Muscle of back (tissue), 11 donors: ENCODE data around the gene TNS4. TPM values are rescaled to one million over a fixed set of nuclear protein-coding genes. Genes with fewer than 3 reads are reported as not detected.

Experiments used
- DNase-seq, 3 donors: peaks; one replicate each; pipeline versions ENCODE4 v3.0.0 to v3.0.0-alpha.2; 2013
- polyA plus RNA-seq, 10 donors: library from polyadenylated mRNA; unstranded; fragments of 120-200 nt; gene quantifications; one replicate each; pipeline ENCODE4 v1.2.1, GENCODE V29; 2013; ENCODE audit not compliant: insufficient read length in 10 of 10

TNS4 gene
- polyA plus RNA-seq, 10 donors: 0.05 to 2.5 (median 1.2) TPM; not detected in 6

DNA sequence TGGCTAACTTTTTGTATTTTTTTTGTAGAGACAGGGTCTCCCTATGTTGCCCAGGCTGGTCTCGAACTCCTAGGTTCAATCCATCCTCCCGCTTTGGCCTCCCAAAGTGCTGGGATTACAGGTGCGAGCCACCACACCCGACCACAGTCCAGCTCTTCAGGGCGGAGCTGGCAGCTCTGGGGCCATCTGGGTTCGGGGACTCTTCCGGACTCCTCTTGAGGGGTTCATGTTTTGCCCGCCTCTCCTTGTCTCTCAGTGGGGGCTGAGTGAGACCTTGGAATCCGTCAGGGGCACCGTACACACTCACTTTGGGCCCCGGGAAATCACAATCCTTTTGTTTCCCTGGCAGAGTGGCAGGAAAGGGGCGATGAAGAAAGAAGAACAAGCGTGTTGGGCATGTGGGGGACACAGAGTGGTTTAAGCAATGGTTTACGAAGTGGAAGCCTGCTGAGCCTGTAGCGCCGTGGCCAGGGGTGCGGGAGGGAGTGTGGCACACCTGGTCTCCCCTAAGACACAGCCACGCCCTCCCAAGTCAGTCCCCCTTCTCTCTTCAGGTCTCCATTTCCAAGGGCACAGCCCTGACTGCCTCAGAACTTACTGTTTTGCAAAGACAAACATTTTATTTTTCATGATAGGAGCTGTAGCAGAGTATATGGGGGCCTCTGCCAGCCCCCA, 26.1 kb downstream of the TNS4 start:
- no peak for DNase-seq

- DNase-seq: no peak
These were observed 26.9 kb downstream of the TNS4 start for GRCh38 chr17:40474419-40475002.

DNA sequence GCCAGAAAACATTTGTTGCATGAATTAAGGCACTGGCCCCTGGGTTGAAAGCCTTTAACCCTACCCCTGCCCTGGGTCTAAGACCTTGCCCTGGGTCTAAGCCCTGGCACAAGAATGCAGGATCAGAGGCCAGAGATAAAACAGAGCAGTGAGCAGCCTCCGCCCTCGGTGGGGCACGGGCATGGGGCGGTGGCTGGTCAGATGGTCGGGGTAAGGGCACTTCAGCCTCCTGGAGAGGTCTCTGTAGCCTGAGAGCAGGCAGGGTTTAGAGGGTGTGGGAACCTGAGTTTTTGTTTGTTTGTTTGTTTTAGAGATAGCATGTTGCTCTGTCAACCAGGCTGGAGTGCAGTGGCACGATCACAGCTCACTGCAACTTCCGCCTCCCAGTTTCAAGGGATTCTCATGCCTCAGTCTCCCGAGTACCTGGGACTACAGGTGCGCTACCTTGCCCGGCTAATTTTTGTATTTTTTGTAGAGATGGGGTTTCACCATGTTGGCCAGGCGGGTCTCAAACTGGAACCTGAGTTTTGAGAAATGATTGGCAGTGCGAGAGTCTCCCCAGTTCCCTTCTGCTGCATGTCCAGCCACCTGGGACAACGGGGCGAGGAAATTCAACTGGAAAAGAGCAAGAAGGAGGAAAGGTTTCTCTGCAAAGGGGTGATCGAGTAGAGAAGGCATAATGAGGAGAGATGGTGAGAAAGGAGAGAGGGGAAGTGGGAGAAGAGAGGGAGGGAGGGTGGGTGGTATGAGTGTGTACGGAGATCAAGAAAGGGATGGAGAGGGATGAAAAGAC, 27.7 kb downstream of the TNS4 start:
- no peak for DNase-seq

GRCh38 chr17:40472733-40473452, 28.5 kb downstream of the TNS4 start:
- no peak for DNase-seq

DNA sequence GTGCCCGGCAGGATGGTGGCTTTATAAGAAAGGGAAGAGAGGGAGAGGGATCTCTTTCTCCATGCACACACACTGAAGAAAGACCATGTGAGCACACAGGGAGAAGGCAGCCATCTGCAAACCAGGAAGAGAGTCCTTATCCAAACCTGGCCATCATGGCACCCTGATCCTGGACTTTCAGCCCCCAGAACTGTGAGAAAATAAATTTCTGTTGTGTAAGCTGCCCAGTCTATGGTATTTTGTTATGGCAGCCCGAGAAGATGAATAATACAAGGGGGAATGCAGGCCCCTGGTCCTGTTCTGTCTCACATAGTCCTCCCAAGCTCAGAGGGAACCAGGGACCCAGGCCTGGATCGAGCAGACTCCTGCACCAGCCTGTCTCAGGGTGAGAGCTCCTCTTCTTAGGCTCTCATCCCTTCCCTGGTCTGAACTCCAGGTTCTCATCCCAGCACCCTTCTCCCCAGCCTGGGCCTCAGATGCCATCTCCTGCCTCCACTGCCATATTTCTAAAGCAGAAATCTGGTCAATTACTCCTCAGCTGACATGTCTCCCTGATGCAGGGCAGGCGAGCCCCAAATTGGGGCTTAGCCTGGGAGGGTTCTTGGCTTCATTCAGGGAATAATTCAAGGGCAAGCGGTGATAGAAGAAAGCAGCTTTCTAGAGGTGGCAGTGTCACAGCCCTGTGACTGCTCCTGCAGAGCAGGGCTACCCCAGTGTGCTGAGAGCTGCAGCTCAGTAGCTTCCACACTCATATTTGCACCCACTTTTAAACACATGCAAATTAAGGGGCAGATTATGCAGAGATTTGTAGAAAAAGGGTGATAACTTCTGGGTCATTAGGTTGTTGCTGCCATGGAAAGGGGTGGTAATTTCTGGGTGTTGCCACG, 29.3 kb downstream of the TNS4 start:
- no peak for DNase-seq

DNA sequence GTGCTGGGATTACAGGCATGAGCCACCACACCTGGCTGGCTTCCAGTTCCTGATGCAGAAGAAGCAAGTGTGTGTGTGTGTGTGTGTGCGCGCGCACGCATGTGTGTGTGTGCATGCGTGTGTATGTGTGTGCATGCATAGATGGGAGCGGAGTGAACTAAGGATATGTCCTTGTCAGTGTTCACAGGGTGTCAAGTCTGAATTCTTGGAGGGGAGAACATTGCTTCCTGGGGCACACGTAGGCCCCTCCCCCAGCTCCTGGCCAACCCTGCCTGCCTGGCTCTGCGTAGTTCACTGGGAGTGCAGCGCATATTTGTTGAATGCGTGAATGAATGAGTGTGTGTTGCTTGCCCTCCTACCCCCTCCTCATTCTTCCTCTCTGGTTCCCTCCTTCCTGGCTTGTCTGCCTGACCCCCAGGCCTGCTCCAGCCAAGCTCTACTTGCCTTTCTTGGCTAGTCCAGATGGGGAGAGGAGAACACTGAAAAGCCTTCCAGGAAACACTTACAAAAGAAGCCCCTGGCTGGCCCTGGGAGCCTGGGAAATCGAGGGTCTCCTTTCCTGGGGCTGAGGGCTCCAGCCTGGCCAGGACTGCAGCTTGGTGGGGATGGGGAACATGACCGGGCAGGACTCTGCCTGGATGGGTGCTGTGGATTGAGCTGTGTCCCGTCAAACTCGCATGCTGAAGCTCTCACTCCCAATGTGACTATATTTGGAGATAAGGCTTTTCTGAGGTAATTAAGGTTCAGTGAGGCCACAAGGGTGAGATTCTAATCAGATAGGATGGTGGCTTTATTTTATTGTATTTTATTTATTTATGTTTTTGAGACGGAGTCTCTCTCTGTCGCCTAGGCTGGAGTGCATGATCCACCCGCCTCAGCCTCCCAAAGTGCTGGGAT, 30.2 kb downstream of the TNS4 start:
- DNase-seq: peak in 1 of 3 donors; percentile 76

GRCh38 chr17:40469805-40470675, 31.4 kb downstream of the TNS4 start:
- no peak for DNase-seq

DNA sequence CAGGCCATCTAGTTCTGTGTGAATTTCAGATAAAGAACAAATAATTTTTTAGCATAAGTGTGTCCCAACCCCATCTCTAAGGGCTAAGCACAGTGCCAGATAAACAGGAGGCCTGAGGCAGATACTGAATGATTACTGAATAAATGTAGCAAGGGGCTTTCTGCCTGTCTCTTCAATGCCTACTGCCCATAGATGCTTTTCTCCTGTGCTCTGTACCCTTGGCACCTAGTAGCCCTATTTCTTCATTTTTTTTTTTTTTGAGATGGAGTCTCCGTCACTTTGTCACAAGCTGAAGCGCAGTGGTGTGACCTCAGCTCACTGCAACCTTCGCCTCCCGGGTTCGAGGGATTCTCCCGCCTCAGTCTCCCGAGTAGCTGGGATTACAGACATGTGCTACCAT, 32.9 kb downstream of the TNS4 start:
- DNase-seq: no peak

GRCh38 chr17:40467281-40467867, 34.0 kb downstream of the TNS4 start:
- no peak for DNase-seq

- DNase-seq: no peak
These were observed 35.0 kb downstream of the TNS4 start for GRCh38 chr17:40466298-40466971.

GRCh38 chr17:40464392-40464855, 37.0 kb downstream of the TNS4 start:
- no peak for DNase-seq

GRCh38 chr17:40463122-40463550, 38.3 kb downstream of the TNS4 start:
- peak in 1 of 3 donors; percentile 70 for DNase-seq

GRCh38 chr17:40462343-40463121, 38.9 kb downstream of the TNS4 start:
- DNase-seq: peak in 1 of 3 donors; percentile 62

DNA sequence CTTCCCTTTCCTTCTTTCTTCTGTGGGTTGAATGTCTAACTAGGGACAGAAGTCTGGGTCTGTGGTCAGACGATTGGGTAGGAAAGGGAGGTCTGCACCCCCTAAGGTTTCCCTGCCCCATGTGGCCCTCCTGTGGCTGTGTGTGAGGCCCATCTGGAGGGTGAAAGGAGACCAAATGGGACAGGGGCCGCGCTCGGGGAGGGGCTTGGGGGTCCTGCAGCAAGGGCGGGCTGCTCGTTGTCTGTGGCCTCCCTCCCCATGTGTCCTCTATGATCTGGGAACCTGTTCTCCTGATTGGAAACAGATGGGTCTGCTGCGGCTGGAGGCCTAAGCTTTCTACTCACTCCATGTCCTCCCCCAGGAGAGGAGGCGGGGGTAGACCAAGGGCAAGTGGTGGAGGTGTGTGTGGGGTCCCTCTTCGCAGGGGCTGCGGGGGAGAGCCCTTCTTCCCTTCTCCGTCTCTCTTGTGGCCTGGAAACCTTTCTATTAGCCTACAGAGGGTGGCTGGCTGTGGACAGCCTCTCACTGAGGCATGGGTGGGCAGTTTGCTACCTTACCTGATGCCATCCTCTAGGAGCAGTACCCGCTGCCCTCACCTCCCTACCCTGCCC, 39.6 kb downstream of the TNS4 start:
- DNase-seq: peak in 1 of 3 donors; percentile 86

- DNase-seq: peak in 1 of 3 donors; percentile 45
These were observed 40.3 kb downstream of the TNS4 start for GRCh38 chr17:40460968-40461731.

DNA sequence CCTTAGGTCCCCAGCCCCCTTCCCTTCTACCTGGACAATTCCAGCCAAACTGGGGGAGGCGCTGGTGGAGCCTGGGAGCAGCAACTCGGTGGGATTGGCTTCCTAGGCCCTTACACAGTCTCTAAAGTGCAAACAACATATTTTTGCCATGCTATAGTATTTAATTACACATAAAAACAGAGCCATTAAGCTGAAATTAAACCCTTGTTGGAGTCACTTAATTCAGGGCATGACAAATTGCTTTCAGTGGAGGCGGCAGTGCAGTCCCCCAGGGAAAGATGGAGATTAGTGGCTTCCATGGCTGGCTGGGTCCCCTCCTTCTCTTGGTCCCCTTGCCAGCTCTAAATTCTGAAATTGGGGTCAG, 40.8 kb downstream of the TNS4 start:
- DNase-seq: no peak
